GM10248 (cell line): Measurements from ENCODE around the gene RFK.

ENCODE experiments used
- CTCF ChIA-PET: fragments of 300-600 bp; sonication (Branson Sonifier 250); formaldehyde crosslinking; extraction: SDS; loops from one replicate; lab custom pipeline; 2021; ENCODE audit warnings: antibody characterized with exemption; lab: Yijun Ruan, JAX
- POLR2A ChIA-PET: fragments of 350-650 bp; sonication (Branson Sonifier 250); formaldehyde crosslinking; extraction: SDS; loops from one replicate; lab custom pipeline; 2020; ENCODE audit warnings: antibody characterized with exemption; lab: Yijun Ruan, JAX
- DNase-seq: peaks from one replicate; pipeline ENCODE4 v3.0.0; 2012; ENCODE audit errors: extremely low spot score
- CTCF ChIP-seq: IDR thresholded peaks from 2 replicates; pipeline ENCODE4 v1.5.1; 2012; ENCODE audit warnings: mild to moderate bottlenecking, low read depth; ENCODE audit errors: extremely low read depth, missing control alignments, control extremely low read depth

Gene RFK

GRCh38 chr9:76359365-76359764 lies 34.9 kb downstream of the RFK start:
- POLR2A ChIA-PET: no interaction called here
- DNase-seq: no peak
- CTCF ChIA-PET: interaction anchor here (1.0 kb wide), 1 partner anchor 11 kb away, joined by 3 read pairs; no protein-coding TSS in a partner anchor
- no peak for TF ChIP-seq CTCF

- POLR2A ChIA-PET: no interaction called here
- DNase-seq: no peak
- TF ChIP-seq CTCF: no peak
- CTCF ChIA-PET: no interaction called here
Observed at GRCh38 chr9:76358628-76359280, 35.5 kb downstream of the RFK start.

GRCh38 chr9:76357555-76357954 lies 36.7 kb downstream of the RFK start:
- DNase-seq: no peak
- no peak for TF ChIP-seq CTCF
- POLR2A ChIA-PET: no interaction called here
- CTCF ChIA-PET: interaction anchor here (1.3 to 1.6 kb wide), 2 partner anchors 13 to 37 kb away, joined by 3 to 4 read pairs; partner anchors contain the start of gene RFK

GRCh38 chr9:76355886-76356285 lies 38.3 kb downstream of the RFK start:
- TF ChIP-seq CTCF: no peak
- ChIA-PET CTCF (interaction anchor here (0.9 to 1.3 kb wide), 2 partner anchors 10 to 53 kb away, joined by 3 read pairs; no protein-coding TSS in a partner anchor), POLR2A (no interaction called here)
- no peak for DNase-seq

GRCh38 chr9:76354221-76354620 lies 40.0 kb downstream of the RFK start:
- CTCF ChIA-PET: interaction anchor here (0.7 to 0.8 kb wide), 2 partner anchors 17 to 52 kb away, joined by 3 to 4 read pairs; no protein-coding TSS in a partner anchor
- no peak for TF ChIP-seq CTCF
- no peak for DNase-seq
- POLR2A ChIA-PET: no interaction called here

- DNase-seq: no peak
- ChIA-PET CTCF (no interaction called here), POLR2A (no interaction called here)
- no peak for TF ChIP-seq CTCF
Observed at GRCh38 chr9:76353280-76353679, 40.9 kb downstream of the RFK start.
